ENCODE results near the gene AP2A2.
"Not testable (repeated sequence)": the region's sequence is repeated elsewhere in the genome, so short reads cannot be mapped to it uniquely, and the experiment has no call there.

Gene AP2A2

DNA sequence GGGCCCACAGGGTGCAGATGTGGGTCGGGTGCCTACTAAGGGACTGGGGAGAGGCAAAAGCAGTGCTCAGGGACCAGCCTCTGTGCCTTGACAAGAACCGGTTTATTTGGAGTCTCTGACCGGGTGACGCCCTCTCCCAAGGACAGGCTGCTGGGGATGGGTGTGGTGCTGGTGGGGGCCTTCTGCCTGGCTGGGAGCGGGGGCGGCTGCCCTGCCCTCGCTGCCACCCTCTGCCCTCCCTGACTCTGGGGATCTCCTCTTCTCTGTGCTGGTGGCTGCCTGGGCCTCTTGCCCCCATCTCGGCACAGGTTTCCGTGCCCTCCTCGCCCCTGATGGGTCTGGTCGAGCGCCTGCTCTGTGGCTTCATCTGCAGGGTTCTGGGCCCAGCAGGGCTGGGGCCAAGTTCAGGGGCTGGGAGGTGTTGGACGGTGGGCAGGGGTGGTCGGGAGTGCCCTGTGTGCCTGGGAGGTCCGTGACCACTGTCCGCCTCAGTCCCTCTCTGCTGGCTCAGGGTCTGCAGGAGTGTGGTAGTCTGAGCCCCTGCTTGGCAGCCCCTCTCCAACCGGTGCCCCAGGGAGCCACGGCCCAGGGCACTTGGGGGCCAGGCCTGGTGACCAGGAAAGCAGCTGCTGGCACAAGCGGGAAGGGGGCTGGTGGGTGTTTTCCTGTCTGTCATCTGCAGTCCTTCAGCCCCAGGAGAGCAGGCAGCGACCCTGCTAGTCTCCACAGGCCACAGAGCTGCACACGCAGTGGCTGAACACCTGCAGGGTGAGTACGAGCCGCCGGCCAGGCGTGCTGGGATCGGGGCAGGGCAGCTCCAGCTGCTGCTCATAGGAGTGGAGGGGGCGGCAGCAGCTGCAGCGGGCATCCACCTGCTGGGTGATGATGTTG is 87.3 kb downstream of the AP2A2 start:
- DNase-seq = no peak

DNA sequence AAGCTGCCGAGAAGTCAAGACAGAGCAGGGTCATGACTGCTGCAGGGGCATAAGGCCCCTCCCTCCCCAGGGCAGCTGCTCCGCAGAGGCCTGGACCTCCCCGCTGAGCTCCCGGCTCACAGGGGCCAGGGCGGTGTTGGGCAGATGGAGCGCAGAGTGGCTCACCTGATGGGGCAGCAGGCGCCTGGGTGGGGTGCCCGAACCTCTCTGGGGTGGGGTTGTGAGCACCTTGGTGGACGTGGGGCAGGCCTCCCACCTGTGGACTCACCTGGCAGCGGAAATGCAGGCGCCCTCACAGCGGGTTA is 87.9 kb downstream of the AP2A2 start:
- no peak for DNase-seq

DNA sequence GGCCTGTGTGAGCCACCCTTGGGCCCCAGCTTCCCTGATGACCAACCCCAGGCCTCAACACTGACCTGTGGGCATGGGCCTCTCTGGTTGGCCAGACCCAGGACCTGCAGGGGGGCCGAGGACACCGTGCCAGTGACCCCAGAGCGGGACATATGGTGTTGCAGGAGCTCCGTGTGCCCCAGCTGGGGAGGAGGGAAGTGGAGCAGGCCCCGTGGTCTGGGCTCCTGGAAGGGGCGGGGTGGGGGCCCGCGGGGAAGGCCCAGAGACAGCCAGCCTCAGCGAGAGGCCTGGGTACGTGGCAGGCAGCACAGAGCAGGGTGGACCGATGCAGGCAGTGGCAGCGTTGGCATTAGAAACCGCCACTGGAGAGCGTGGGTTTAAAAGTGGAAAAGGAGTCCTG is 88.6 kb downstream of the AP2A2 start:
- no peak for DNase-seq

DNA sequence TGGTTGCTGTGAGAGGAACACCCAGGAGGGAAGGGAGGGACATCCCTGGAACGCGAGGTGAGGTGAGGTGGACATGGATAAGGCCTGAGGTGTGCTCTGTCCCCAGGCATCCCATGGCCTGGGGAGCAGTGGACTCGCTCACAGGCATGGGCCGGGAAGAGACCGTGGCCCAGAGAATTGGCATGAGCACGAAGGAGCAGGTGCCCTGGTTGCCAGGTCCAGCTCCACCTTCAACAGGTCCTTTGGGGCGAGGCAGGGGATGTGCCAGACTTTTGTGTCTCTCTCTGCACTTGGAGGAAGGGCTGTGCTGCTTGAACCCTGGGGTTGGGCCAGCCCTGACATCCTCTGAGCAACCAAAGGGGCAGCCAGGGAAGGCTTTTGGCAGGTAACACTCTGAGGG is 89.4 kb downstream of the AP2A2 start:
- DNase-seq = no peak

GRCh38 chr11:1015826-1016545 is 90.3 kb downstream of the AP2A2 start:
- DNase-seq = no peak

DNA sequence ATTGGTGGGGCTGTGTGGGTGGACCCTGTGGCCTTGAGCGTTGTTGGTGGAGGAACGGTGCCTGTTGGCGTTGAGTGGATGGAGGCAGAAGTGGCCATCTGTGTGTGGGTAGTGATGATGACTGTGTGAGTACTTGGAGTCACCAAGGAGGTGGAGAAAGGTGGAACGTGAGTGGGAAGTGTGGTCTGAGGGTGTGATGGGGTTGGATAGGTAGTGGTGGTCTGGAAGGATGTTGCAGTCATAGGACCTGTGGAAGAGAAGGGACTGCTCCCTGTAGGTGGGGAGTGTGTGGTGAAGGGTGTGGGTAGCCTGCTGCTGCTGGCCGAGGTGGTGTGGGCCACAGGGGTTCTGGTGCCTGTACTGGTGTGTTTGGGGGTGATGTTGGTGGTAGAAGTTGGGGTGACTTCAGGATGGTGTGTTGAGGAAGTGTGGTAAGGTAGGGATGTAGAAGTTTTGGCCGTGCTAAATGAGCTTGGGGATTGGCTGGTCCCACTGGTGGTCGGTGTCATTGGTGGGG is 91.0 kb downstream of the AP2A2 start:
- DNase-seq = not testable (repeated sequence)

DNA sequence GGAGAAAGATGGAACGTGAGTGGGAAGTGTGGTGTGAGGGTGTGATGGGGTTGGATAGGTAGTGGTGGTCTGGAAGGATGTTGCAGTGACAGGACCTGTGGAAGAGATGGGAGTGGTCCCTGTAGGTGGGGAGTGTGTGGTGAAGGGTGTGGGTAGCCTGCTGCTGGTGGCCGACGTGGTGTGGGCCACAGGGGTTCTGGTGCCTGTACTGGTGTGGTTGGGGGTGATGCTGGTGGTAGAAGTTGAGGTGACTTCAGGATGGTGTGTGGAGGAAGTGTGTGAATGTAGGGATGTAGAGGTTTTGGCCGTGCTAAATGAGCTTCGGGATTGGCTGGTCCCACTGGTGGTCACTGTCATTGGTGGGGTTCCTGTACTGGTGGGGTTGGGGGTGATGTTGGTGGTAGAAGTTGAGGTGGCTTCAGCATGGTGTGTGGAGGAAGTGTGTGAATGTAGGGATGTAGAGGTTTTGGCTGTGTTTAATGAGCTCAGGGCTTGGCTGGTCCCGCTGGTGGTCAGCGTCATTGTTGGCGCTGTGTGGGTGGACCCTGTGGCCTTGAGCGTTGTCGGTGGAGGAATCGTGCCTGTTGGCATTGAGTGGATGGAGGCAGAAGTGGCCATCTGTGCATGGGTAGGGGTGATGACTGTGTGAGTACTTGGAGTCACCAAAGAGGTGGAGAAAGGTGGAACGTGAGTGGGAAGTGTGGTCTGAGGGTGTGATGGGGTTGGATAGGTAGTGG is 91.8 kb downstream of the AP2A2 start:
- DNase-seq = no peak

DNA sequence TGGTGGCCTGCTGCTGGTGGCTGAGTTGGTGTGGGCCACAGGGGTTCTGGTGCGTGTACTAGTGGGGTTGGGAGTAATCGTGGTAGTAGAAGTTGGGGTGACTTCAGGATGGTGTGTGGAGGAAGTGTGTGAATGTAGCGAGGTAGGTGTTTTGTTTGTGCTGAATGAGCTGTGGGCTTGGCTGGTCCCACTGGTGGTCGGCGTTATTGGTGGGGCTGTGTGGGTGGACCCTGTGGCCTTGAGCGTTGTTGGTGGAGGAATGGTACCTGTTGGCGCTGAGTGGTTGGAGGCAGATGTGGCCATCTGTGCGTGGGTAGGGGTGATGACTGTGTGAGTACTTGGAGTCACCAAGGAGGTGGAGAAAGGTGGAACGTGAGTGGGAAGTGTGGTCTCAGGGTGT is 92.4 kb downstream of the AP2A2 start:
- DNase-seq = no peak

DNA sequence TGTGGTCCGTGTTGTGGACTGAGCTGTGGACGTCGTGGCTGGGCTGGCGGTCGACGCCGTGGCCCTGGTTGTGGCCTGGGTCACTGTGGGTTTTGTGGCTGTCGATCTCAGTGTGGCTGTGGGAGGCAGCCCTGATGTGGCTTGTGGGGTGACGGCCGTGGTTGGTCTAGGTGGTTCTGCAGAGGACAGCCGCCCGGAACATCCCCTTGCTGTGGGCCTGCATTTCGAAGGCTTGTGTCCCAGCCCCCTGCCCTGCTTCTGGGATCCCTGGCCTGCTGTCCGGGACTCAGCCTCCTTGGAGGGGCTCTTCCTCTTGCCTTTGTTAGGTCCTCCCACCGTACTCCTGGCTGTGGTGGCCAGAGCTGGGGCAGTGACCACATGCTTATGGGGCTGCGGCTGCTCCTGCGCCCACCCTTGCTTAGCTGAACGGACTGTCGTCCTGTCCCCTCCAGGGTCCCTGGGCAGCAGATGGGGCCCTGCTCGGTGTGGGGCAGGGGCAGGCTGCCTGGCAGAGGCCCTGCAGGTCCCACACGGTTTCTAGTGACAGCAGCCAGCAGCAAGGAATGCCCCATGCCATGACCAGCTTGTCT is 93.7 kb downstream of the AP2A2 start:
- no peak for DNase-seq

DNA sequence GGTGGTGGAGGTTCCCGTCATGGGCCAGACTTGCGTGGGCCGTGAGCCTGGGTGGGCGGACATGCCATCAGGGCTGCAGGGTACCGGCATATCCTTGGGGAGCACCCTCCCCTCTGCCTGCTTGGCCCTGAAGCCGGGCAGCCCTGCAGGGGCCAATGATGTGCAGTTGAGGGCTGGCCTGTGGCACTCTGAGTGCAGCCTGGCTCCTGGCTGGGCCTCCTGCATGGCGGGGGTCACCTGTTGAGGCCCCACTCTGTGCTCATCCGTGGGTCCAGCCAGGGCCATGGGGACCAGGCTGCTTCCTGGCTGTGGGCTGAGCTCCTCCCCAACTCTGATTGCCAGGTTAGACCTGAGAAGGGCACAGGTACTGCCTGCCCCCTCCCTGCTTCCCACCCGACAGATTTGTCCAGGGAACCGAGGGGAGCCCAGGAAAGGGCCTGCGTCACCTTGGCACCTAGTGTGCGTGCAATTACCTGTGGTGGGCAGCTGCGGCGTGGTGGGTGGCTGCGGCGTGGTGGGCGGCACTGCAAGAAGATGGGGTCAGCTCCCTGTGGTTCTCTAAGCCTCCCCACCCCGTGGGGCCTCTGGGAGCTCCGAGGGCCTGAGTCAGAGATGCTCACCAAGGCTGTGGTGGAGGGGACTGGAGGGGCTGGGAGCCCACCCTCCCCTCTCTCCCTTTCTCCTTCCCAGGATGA is 94.7 kb downstream of the AP2A2 start:
- DNase-seq = no peak

DNA sequence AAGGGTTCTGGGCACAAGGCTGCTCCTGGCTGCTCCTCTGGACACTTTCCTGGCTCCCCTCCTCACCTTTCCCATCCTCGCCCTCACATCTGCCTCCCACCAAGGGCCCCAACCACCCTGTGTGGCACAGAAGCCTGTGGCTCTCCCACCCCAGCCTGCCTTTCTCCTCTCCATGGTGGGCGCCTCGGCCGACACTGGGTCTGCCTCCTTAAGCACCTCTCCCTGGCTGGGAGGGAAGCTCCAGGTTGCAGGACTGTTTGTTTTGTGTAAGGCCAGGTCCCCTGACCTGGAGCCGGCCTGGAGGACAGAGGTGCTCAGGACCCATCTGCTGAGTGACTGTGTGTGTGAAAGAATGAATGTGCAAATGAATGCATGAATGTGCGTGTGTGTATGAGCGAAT is 96.7 kb downstream of the AP2A2 start:
- DNase-seq = no peak

- peak in 1 of 56 donors; percentile 11 for DNase-seq
These were observed 97.5 kb downstream of the AP2A2 start for GRCh38 chr11:1022908-1023810.

- DNase-seq = no peak
These were observed 98.3 kb downstream of the AP2A2 start for GRCh38 chr11:1023811-1024596.

DNA sequence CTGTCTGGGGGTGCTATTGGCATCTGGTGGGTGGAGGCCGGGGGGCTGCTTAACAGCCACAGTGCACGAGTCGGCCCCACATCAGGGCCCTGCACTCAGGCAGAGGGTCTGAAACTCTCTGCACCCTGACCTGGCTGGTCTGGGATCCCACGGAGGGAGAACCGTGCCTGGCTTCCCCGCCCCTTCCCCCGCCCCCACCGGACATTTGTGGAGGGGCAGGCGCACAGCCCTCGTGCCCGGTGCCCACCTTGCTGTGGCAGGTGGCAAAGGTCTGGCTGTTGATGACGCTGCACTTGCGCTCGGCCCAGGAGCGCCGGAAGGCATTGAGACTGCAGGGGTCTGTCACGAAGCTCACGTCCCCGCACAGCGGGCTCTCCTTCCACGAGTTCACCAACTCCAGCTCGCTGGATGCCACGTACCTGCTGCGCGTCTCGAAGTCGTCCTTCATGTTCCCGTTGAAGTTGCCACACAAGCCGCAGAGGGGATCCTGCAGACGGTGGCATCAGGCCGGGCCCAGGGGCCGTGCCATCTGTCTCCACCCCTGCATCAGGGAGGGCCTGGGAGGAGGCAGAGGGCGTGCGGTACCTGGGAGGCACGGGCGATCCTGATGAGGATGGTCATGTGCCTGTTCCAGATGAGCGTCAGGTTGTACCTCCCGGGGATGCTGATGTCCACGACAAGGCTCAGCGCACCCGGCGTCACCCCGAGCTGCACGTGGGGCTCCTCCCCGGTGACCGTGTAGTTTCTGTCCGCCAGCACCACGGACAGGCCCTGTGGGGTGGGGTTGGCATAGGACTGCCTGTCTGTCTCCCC is 99.1 kb downstream of the AP2A2 start:
- no peak for DNase-seq

GRCh38 chr11:1025410-1026162 is 99.9 kb downstream of the AP2A2 start:
- DNase-seq = no peak

DNA sequence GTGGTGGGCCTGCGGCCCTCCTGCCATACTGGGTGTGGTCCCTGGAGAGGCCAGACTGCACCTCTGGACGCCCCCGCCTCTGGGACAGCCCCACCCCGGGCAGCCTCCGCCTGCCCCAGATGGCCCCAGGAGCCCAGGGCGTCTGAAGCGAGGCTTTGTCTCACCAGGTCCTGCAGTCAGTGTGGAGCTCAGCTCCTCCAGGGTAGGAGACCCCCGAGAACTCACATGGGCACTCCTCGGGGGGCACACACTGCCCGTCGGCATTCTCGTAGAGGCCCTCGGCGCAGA is 100.4 kb downstream of the AP2A2 start:
- no peak for DNase-seq

DNA sequence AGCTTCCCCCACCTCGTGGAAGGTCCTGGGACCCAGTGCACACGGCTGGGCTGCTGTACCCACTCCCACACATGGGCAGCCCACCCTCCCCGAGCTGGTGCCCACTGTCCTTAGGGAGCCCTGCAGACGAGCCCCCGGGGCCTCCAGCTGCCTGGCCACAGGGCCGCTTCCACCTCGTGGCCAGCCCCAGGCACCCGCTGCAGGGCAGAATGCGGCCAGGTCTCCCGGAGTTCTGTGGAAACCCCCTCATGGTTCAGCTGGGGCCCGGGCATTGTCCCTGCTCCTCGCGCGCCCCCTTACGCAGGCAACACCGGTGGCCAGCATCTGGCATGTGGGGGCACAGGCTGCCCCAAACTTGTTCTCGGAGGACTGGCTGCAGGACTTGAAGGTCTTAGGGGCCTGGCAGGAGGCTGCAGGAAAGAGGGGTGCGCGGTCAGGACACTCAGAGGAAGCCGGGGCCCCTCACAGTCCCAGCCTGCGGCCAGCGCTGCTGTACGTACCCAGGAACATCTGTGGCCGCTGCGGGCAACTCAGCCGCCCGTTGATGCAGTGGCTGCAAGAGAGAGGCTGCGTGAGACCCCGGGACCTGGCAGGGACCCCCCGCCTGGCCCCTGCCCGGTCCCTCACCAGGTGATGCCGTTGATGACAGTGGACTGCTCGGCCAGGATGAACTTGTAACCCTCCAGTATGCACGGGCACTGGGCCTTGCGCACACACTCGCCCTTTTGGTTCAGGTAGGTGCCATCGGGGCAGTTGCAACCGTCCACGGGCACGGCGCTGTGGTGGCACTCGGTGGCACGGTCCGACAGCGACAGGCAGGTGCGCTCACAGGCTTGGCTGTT is 101.2 kb downstream of the AP2A2 start:
- DNase-seq = no peak

Measured in nucleus accumbens (tissue), 56 donors.